HG02943 (cell line): ENCODE measurements around the gene ENOX1.

ENCODE experiments used
- ATAC-seq: cut with Tn5 transposase; IDR thresholded peaks from one replicate; pipeline ENCODE4 v1.9.1; 2021; ENCODE audit warnings: mild to moderate bottlenecking, low read depth, moderate library complexity; ENCODE audit not compliant: unreplicated experiment

The ENOX1 gene

DNA sequence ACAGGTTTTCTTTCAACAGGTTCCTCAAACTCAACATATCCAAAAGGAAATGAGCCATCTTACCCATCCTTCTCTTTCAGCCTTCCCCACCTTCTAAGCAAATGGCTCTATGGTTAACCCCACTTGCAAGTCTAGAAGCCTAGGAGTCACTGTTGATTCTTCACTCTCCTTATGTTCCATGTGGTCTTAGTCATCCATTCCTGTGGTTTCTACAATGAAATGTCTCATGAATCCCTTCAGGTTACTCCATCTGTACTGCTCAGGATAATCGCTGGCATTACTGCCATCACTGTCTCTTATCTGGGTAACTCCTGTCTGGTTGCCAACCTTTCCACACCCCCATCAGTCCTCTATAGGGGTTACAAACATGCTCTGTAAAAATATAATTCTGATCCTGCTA is 381.3 kb downstream of the ENOX1 start:
- ATAC-seq, result no peak

DNA sequence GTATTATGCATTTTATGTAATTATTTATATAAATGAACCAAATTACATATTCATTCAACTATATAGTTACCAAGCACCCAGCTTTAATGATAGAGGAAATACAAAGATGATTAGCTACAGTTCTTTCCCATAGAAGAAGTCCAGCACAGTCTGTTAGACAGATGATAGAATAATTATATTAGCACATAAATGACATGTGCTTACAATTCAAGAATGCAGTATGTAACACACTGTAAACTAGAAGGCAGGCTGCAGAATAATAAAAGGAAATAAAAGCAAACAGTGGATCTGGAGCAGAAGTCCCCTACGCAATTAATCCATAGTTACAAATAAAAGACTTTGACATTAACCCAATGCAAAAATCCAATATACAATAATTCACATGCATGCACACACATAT is 384.4 kb downstream of the ENOX1 start:
- no peak for ATAC-seq

- no peak for ATAC-seq
These were observed 385.4 kb downstream of the ENOX1 start for GRCh38 chr13:43401361-43401760.

DNA sequence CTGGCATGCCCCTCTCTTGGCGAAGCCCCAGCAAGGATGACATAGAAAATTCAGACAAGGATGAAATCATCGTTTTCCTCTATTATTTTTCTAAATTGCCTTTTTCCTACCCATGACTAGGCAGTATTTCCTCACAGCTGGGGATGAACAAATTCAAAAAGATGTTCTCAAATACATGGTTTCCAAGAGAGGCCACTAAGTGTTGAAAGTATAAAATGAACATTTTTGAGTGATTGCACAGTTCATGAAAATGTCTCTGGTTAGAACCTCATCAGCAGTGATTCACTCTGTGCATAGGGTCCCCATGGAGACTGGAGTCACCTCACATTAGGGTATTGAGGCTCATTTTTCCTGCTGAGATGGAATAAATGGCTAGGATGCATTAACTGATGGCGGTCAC is 389.7 kb downstream of the ENOX1 start:
- ATAC-seq, result no peak

- ATAC-seq, result no peak
These were observed 395.7 kb downstream of the ENOX1 start for GRCh38 chr13:43391036-43391435.

- no peak for ATAC-seq
These were observed 396.2 kb downstream of the ENOX1 start for GRCh38 chr13:43390619-43391018.

GRCh38 chr13:43389983-43390382 is 396.8 kb downstream of the ENOX1 start:
- ATAC-seq, result no peak

DNA sequence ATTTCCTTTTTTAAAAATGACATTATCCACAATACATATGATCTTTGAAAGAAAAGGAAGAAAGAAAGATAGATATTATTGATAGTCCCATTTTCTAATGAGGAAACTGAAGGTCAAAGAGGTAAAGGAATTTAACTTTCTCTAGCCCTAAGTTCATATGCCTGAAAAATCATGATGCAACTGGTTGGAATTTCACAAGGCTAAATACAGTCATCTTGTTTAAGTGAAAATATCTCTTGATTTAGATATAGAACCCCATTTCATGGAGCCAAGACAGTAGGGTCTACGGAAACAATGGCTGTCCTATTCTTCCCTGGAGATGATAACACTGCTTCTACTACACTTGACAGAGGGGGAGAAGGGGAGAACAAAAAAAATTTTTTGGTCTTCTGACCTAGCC is 397.2 kb downstream of the ENOX1 start:
- no peak for ATAC-seq

GRCh38 chr13:43388282-43389034 is 398.3 kb downstream of the ENOX1 start:
- peak; percentile 80 for ATAC-seq

GRCh38 chr13:43387880-43388279 is 398.9 kb downstream of the ENOX1 start:
- ATAC-seq, result no peak

GRCh38 chr13:43383498-43384165 is 403.1 kb downstream of the ENOX1 start:
- ATAC-seq, result no peak

DNA sequence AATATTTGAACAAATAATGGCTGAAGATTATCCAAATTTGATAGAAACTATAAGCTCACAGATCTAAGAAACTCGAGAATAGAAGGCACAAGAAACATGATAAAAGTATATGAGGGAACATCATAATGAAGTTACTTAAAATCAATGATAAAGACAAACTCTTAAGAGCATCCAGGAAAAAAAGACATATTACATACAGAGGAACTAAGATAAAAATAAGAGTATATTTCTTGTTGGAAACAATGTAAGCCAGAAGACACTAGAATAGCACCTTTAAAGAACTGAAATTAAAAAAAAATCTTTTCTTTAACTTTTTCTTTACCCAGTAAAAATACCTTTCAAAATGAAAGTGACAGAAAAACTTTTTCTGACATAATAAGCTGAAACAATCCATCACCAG is 407.0 kb downstream of the ENOX1 start:
- no peak for ATAC-seq

- ATAC-seq, result no peak
These were observed 408.8 kb downstream of the ENOX1 start for GRCh38 chr13:43377973-43378372.

GRCh38 chr13:43377149-43377548 is 409.6 kb downstream of the ENOX1 start:
- ATAC-seq, result no peak

GRCh38 chr13:43376596-43376995 is 410.2 kb downstream of the ENOX1 start:
- ATAC-seq, result no peak

DNA sequence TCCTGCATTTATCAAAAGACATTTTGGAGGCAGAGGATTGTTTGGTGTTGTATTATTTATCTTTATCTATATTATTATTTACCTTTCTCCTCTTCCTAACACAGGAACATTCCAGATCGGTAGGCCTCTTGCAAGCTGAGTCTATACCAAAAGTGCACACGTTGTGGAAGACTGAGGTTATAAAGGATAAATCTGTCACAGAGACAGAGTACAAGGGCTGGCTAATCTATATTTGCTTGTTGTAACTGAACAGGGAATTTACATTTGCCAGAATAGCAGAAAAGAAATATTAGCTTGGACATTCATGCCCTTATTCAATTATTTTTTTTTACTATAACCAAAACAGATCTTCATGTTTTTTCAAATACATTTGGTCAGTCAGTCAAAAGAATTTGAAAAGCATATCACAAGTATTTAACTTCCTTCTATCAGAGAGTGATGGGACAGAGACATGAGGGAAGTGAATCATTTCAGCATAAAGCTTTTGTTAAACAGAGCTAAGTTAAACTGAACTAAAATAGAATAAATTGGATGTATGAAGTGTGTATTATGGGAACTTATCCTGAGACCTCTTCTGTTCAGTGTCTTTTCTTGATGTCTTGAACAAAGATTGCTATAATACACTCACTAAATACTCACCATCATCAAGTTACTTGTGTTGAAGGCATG is 410.8 kb downstream of the ENOX1 start:
- ATAC-seq, result no peak

DNA sequence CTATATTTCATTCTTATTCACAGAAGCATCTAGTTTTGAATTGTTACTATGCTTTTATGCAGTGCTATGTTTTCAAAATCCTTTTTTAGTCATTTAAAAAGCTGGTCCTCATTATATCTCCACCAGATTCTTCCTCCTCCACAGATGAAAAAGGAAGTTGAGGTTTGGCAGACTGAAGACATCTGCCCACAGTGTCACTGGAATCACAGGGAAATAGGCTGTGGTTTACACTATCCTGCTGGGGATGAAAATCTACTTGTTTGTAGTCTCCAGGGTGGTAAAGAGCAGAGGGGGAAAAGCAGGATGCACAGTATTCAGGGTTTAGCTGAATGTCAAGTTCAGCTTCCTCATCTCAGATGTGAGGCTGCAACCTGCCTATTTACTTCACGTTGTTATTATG is 412.2 kb downstream of the ENOX1 start:
- no peak for ATAC-seq

GRCh38 chr13:43373400-43373799 is 413.4 kb downstream of the ENOX1 start:
- no peak for ATAC-seq

DNA sequence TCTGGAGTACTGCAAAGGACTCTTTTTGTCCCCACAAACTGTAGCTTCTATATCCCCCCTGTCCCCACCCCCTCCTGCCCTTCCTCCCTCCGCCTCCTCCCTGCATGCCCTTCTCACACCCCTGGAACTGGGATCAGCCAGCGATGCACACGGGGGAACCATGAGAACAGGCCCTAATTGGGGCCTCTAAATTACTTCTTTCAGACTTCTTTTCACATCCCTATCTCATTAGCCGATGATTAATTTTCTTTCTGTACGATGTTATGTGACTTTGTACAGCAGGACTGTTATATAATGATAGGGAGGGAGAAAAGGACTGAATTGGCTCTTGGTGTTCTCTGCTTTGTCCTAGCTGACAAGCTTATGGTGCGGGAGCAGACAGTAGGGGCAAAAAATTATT is 415.9 kb downstream of the ENOX1 start:
- ATAC-seq, result no peak

DNA sequence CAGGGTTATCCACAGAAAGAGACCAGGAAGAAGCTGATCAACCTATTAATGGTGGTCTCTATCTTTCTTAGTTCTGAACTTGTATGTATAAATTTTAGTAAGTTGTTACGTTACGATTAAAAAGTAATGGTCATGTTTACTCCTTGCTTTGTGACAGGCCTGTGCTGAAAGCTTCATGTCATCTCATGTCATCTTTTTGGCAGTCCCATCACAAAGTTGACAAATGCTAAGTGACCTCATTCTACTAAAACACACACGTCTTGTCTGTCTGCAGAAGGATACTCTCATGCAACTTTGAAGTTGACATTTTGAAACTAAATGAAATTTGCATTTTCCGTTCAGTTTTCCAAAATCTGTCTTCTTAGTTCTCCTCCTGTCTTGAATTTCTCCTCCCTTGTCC is 417.5 kb downstream of the ENOX1 start:
- ATAC-seq, result no peak

- ATAC-seq, result no peak
These were observed 418.8 kb downstream of the ENOX1 start for GRCh38 chr13:43368003-43368402.

- ATAC-seq, result no peak
These were observed 421.8 kb downstream of the ENOX1 start for GRCh38 chr13:43365039-43365344.
